ENCODE measurements around the gene PATJ.

- TF ChIP-seq, protein P1, sequence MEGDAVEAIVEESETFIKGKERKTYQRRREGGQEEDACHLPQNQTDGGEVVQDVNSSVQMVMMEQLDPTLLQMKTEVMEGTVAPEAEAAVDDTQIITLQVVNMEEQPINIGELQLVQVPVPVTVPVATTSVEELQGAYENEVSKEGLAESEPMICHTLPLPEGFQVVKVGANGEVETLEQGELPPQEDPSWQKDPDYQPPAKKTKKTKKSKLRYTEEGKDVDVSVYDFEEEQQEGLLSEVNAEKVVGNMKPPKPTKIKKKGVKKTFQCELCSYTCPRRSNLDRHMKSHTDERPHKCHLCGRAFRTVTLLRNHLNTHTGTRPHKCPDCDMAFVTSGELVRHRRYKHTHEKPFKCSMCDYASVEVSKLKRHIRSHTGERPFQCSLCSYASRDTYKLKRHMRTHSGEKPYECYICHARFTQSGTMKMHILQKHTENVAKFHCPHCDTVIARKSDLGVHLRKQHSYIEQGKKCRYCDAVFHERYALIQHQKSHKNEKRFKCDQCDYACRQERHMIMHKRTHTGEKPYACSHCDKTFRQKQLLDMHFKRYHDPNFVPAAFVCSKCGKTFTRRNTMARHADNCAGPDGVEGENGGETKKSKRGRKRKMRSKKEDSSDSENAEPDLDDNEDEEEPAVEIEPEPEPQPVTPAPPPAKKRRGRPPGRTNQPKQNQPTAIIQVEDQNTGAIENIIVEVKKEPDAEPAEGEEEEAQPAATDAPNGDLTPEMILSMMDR (IDR thresholded peaks at IDR 0.05): no peak
- no peak for TF ChIP-seq POLR2A (IDR thresholded peaks at IDR 0.05)
These were observed 27.9 kb downstream of the PATJ start for GRCh38 chr1:61770131-61770530.

Data from esophagus squamous epithelium (tissue), 4 donors.